Smooth muscle cell (in vitro differentiated cells): ENCODE results near the gene AVPR1B. TPM values are rescaled to one million over a fixed set of nuclear protein-coding genes. Genes with fewer than 3 reads are reported as not detected.

ENCODE experiments used
- DNase-seq: peaks from one replicate; lab custom pipeline; 2025; ENCODE audit not compliant: unreplicated experiment; lab: John Stamatoyannopoulos, UW
- H2AFZ ChIP-seq: fragments of 200-600 bp; sonication (generic); 2 replicates; pipeline ENCODE4 v1.6.0; 2016; ENCODE audit warnings: antibody characterized with exemption, low read depth, mild to moderate bottlenecking
- H3F3A ChIP-seq: fragments of 200-600 bp; sonication (generic); 2 replicates; pipeline ENCODE4 v1.6.0; 2017; ENCODE audit warnings: antibody characterized with exemption, low read depth
- H3K27ac ChIP-seq: fragments of 200-600 bp; sonication (generic); 2 replicates; pipeline ENCODE4 v1.5.1; 2016; ENCODE audit warnings: low read depth, mild to moderate bottlenecking
- H3K27me3 ChIP-seq: fragments of 200-600 bp; sonication (generic); 2 replicates; pipeline ENCODE4 v1.6.1; 2016; ENCODE audit warnings: low read depth, mild to moderate bottlenecking
- H3K36me3 ChIP-seq: fragments of 200-600 bp; sonication (generic); 2 replicates; pipeline ENCODE4 v1.5.1; 2016; ENCODE audit warnings: low read depth
- H3K4me1 ChIP-seq: fragments of 200-600 bp; sonication (generic); 2 replicates; pipeline ENCODE4 v1.5.1; 2016; ENCODE audit warnings: low read depth
- H3K4me2 ChIP-seq: fragments of 200-600 bp; sonication (generic); 2 replicates; pipeline ENCODE4 v1.6.0; 2016; ENCODE audit warnings: mild to moderate bottlenecking
- H3K4me3 ChIP-seq: fragments of 200-600 bp; sonication (generic); 2 replicates; pipeline ENCODE4 v1.5.1; 2016; ENCODE audit warnings: mild to moderate bottlenecking
- H3K79me2 ChIP-seq: fragments of 200-600 bp; sonication (generic); 2 replicates; pipeline ENCODE4 v1.6.0; 2016; ENCODE audit warnings: low read depth, mild to moderate bottlenecking
- H3K9ac ChIP-seq: fragments of 200-600 bp; sonication (generic); 2 replicates; pipeline ENCODE4 v1.6.0; 2016; ENCODE audit warnings: low read depth
- H3K9me3 ChIP-seq: fragments of 200-600 bp; sonication (generic); replicated peaks from 2 replicates; pipeline ENCODE4 v1.5.1; 2016; ENCODE audit warnings: low read depth
- H4K20me1 ChIP-seq: fragments of 200-600 bp; sonication (generic); 2 replicates; pipeline ENCODE4 v1.6.0; 2016; ENCODE audit warnings: low read depth
- CTCF ChIP-seq: fragments of 200-600 bp; sonication (generic); IDR thresholded peaks from 2 replicates; pipeline ENCODE4 v1.5.1; 2017; ENCODE audit warnings: borderline replicate concordance, mild to moderate bottlenecking, antibody characterized with exemption; ENCODE audit not compliant: insufficient read depth, poor library complexity, severe bottlenecking
- WGBS: methylation state at CpG from one replicate; pipeline ENCODE4 v1.1.7; 2016; ENCODE audit warnings: low lambda C conversion rate; 5-methylcytosine and 5-hydroxymethylcytosine counted together
- polyA plus RNA-seq: library from polyadenylated mRNA; unstranded; fragments of >200 nt; fragmentation: Nextera tagmentation; extraction: Ambion mirVana; gene quantifications from 2 replicates; pipeline ENCODE4 v1.2.1, GENCODE V29; 2016
- total RNA-seq: library from RNA; depleted of rRNA; stranded (reverse); fragments of >200 nt; gene quantifications from 2 replicates; pipeline ENCODE4 v1.2.3, GENCODE V29; 2014

Gene AVPR1B
- total and polyA plus RNA-seq, 2 experiments from 2014 or later: not detected

- no peaks in the 10 kb centered on the region for H3K27me3 ChIP-seq
- WGBS: 64% methylated on average over 8 of the region's 8 CpGs
- no peaks in the 10 kb centered on the region for H3K79me2 ChIP-seq
- no peak overlapping the region for H3K4me3 ChIP-seq
- no peak overlapping the region for H2AFZ ChIP-seq
- no peaks in the 10 kb centered on the region for H3K4me1 ChIP-seq
- no peaks in the 10 kb centered on the region for H4K20me1 ChIP-seq
- no peaks in the 10 kb centered on the region for H3K9me3 ChIP-seq
- H3K27ac ChIP-seq: no peak overlapping the region
- H3K9ac ChIP-seq: no peak overlapping the region
- no peaks in the 10 kb centered on the region for H3K36me3 ChIP-seq
- TF ChIP-seq CTCF: no peak
- H3F3A ChIP-seq: no peaks in the 10 kb centered on the region
- no peak for DNase-seq
- no peak overlapping the region for H3K4me2 ChIP-seq
Measured at GRCh38 chr1:206082831-206083695, 34.1 kb downstream of the AVPR1B start.

GRCh38 chr1:206081856-206082255, 35.3 kb downstream of the AVPR1B start:
- TF ChIP-seq CTCF: no peak
- Histone ChIP-seq H3K79me2 (no peaks in the 10 kb centered on the region), H4K20me1 (no peaks in the 10 kb centered on the region), H3K36me3 (no peaks in the 10 kb centered on the region), H3F3A (no peaks in the 10 kb centered on the region), H3K9me3 (no peaks in the 10 kb centered on the region), H3K4me1 (no peaks in the 10 kb centered on the region), H3K9ac (no peak overlapping the region), H3K27me3 (no peaks in the 10 kb centered on the region), H3K4me2 (no peak overlapping the region), H3K27ac (no peak overlapping the region), H2AFZ (no peak overlapping the region), H3K4me3 (no peak overlapping the region)
- WGBS: 67% methylated on average over 5 of the region's 5 CpGs
- no peak for DNase-seq

- TF ChIP-seq CTCF: no peak
- Histone ChIP-seq H3K4me2 (no peak overlapping the region), H3K9me3 (no peaks in the 10 kb centered on the region), H3K36me3 (no peaks in the 10 kb centered on the region), H3K4me1 (no peaks in the 10 kb centered on the region), H3K79me2 (no peaks in the 10 kb centered on the region), H3K9ac (no peak overlapping the region), H3K4me3 (no peak overlapping the region), H3K27me3 (no peaks in the 10 kb centered on the region), H3K27ac (no peak overlapping the region), H2AFZ (no peak overlapping the region), H3F3A (no peaks in the 10 kb centered on the region), H4K20me1 (no peaks in the 10 kb centered on the region)
- WGBS: 30% methylated on average over 8 of the region's 8 CpGs
- no peak for DNase-seq
Measured at GRCh38 chr1:206080026-206080820, 37.0 kb downstream of the AVPR1B start.
